ENCODE data around the gene ZNF165. TPM values are rescaled to one million over a fixed set of nuclear protein-coding genes. Genes with fewer than 3 reads are reported as not detected.

ZNF165 gene
- total and polyA plus RNA-seq, 2 of the 8 experiments (the other 6 are each of a cell fraction or from before 2014, with no cell fraction given): 1.2 to 9.3 TPM

DNA sequence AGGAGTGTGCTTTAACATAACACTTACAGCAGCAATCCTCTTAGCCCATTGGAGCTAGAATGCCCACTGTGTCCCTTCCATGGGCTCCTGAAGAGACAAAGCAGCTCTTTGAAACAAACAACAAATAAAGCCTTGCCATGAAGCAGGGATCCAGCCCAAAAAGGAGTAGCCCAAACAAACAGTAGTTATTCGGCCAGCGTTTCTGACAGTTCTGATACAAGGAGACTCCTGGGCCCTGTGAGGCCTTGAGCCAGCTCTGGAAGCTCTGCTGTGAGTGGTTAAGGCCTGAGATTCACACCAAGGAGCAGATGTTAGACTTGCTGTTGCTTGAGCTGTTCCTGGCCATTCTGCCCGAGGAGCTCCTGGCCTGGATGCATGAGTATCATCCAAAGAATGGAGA lies 27.1 kb downstream of the ZNF165 start:
- Histone ChIP-seq H3K18ac (ENCODE audit: extremely low read depth, low read length) (no peak overlapping the region), H3K36me3 (ENCODE audit: control insufficient read depth in 2 of 4, insufficient read depth in 4 of 4, low read length in 3 of 4) (no peaks in the 10 kb centered on the region), H3K4me3 (ENCODE audit: extremely low read depth in 1 of 4, insufficient read depth in 2 of 4, low read depth in 3 of 4, low read length in 4 of 4) (no peak overlapping the region), H3K79me2 (ENCODE audit: control insufficient read depth in 1 of 2, insufficient read depth in 2 of 2, low read length in 2 of 2) (no peaks in the 10 kb centered on the region), H3K27ac (ENCODE audit: low read depth, low read length) (no peak overlapping the region), H3K23me2 (ENCODE audit: low read depth, low read length) (peaks cover 2% of the 10 kb centered on the region; the same call in 1 of the 2 replicates), H3K4me2 (ENCODE audit: insufficient read depth in 1 of 2, low read depth in 2 of 2, low read length in 2 of 2) (no peak overlapping the region), H3K4me1 (replicated peaks in 1 of 4; ENCODE audit: control insufficient read depth in 3 of 4, insufficient read depth in 4 of 4, low read length in 3 of 4) (peaks cover 0 to 6% (median 2%) of the 10 kb centered on the region in 4 experiments; a peak in 3 of 7 replicates), H3K14ac (ENCODE audit: insufficient read length) (no peak overlapping the region), H3K56ac (replicated peaks; ENCODE audit: insufficient read length, low read depth, low read length) (no peak overlapping the region), H2AFZ (ENCODE audit: low read length) (no peak overlapping the region), H3K79me1 (ENCODE audit: low read depth, low read length) (no peaks in the 10 kb centered on the region), H2BK15ac (ENCODE audit: low read length) (no peak overlapping the region), H4K5ac (ENCODE audit: insufficient read length, low read depth, low read length) (no peak overlapping the region), H2BK20ac (ENCODE audit: low read length) (no peak overlapping the region), H3K9ac (replicated peaks in 1 of 4; ENCODE audit: extremely low read depth in 1 of 4, low read depth in 3 of 4, low read length in 3 of 4) (no peak overlapping the region), H3K9me3 (ENCODE audit: insufficient read depth in 2 of 2, low read depth in 1 of 2, low read length in 1 of 2) (no peaks in the 10 kb centered on the region), H2BK5ac (ENCODE audit: low read depth, low read length) (no peak overlapping the region), H2BK120ac (replicated peaks; ENCODE audit: low read depth, low read length) (no peak overlapping the region), H3K27me3 (replicated peaks in 1 of 4; ENCODE audit: control insufficient read depth in 3 of 4, extremely low read depth in 1 of 4, insufficient read depth in 3 of 4, low read length in 3 of 4) (peaks cover 0 to 2% (median 0%) of the 10 kb centered on the region in 4 experiments; a peak in 2 of 7 replicates), H4K91ac (replicated peaks; ENCODE audit: insufficient read length, low read length) (no peak overlapping the region), H4K20me1 (replicated peaks in 1 of 2; ENCODE audit: control insufficient read depth in 1 of 2, insufficient read depth in 2 of 2, low read length in 2 of 2) (no peaks in the 10 kb centered on the region), H2AK5ac (ENCODE audit: low read depth, low read length) (no peak overlapping the region), H4K8ac (ENCODE audit: extremely low read depth, insufficient read depth, low read length) (no peak overlapping the region), H3K23ac (ENCODE audit: insufficient read length) (no peak overlapping the region), H2BK12ac (ENCODE audit: low read depth, low read length) (no peak overlapping the region), H3K4ac (replicated peaks; ENCODE audit: insufficient read length, low read depth, low read length) (no peak overlapping the region)
- ChIA-PET POLR2A (ENCODE audit: partially characterized antibody) (no interaction called here), CTCF (ENCODE audit: partially characterized antibody) (interaction anchor here (1.1 kb wide), 2 partner anchors 10 to 11 kb away, joined by 3 to 4 read pairs; no protein-coding TSS in a partner anchor)
- DNase-seq (ENCODE audit: low read depth in 1 of 2, low spot score in 2 of 2) (no peak), FAIRE-seq (no peak)
- 83% methylated on average over 3 of the region's 3 CpGs; no CpG with 5 or more reads in 1 of the 2 experiments for WGBS, 2 experiments (ENCODE audit: extremely low coverage in 1 of 2, insufficient coverage in 1 of 2, insufficient read length in 1 of 2, insufficient replicate concordance in 2 of 2, low coverage in 1 of 2, low lambda C conversion rate in 2 of 2, missing lambda C conversion rate in 1 of 2)
- TF ChIP-seq TBP (IDR thresholded peaks at IDR 0.05; ENCODE audit: low read depth, low read length): no peak
- TF ChIP-seq, protein P1, sequence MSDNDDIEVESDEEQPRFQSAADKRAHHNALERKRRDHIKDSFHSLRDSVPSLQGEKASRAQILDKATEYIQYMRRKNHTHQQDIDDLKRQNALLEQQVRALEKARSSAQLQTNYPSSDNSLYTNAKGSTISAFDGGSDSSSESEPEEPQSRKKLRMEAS (IDR thresholded peaks at IDR 0.05): no peak
- TF ChIP-seq BCL11A (IDR thresholded peaks at IDR 0.05; ENCODE audit: low read depth in 2 of 2, low read length in 2 of 2): no peak
- no peak for TF ChIP-seq CREB1 (IDR thresholded peaks at IDR 0.05)
- no peak for TF ChIP-seq BACH1 (IDR thresholded peaks at IDR 0.05; ENCODE audit: low read length)
- TF ChIP-seq, protein P2, sequence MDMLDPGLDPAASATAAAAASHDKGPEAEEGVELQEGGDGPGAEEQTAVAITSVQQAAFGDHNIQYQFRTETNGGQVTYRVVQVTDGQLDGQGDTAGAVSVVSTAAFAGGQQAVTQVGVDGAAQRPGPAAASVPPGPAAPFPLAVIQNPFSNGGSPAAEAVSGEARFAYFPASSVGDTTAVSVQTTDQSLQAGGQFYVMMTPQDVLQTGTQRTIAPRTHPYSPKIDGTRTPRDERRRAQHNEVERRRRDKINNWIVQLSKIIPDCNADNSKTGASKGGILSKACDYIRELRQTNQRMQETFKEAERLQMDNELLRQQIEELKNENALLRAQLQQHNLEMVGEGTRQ (IDR thresholded peaks at IDR 0.05; ENCODE audit: low read length): no peak
- TF ChIP-seq JUN (IDR thresholded peaks at IDR 0.05; ENCODE audit: low read depth, low read length): no peak
- no peak for TF ChIP-seq HDAC2 (IDR thresholded peaks at IDR 0.05; ENCODE audit: borderline replicate concordance in 1 of 2, low read depth in 2 of 2, low read length in 2 of 2)
- no peak for TF ChIP-seq BRCA1 (IDR thresholded peaks at IDR 0.05; ENCODE audit: low read depth, low read length)
